Caco-2 (cell line): ENCODE data around the gene IL1RAPL2. TPM values are rescaled to one million over a fixed set of nuclear protein-coding genes. Genes with fewer than 3 reads are reported as not detected.

Source experiments
- Bru-seq: library from RNA; stranded (reverse); fragments of 400-500 nt; gene quantifications from one replicate; lab custom pipeline; 2021; lab: Mats Ljungman, UMichigan
- BruChase-seq, 2 experiments: library from RNA; stranded (reverse); fragments of 400-500 nt; gene quantifications; one replicate each; lab custom pipeline; 2021; lab: Mats Ljungman, UMichigan
- BruUV-seq: library from RNA; stranded (reverse); fragments of 400-500 nt; replicated peaks from 2 replicates; lab custom pipeline; 2021; lab: Mats Ljungman, UMichigan
- CTCF ChIA-PET: fragments of 300-600 bp; sonication (Branson Sonifier 250); formaldehyde crosslinking; loops from one replicate; lab custom pipeline; 2022; ENCODE audit warnings: antibody characterized with exemption; lab: Charles Lee
- POLR2A ChIA-PET: fragments of 300-600 bp; sonication (Branson Sonifier 250); formaldehyde crosslinking; loops from one replicate; lab custom pipeline; 2022; ENCODE audit warnings: antibody characterized with exemption; lab: Charles Lee
- DNase-seq, 2 experiments: peaks; one replicate each; pipeline versions ENCODE4 v3.0.0 to v3.0.0-alpha.2; 2020 to 2022
- H3K27me3 ChIP-seq: replicated peaks from 2 replicates; pipeline ENCODE4 v1.6.0; 2011; ENCODE audit warnings: low read length; ENCODE audit not compliant: control insufficient read depth, insufficient read depth
- H3K36me3 ChIP-seq: 2 replicates; pipeline ENCODE4 v1.5.1; 2011; ENCODE audit warnings: low read length; ENCODE audit not compliant: control insufficient read depth, insufficient read depth
- H3K4me1 ChIP-seq: fragments of 250-450 bp; sonication (Bioruptor Pico); 2 replicates; pipeline ENCODE4 v1.5.1; 2020; ENCODE audit warnings: mild to moderate bottlenecking
- H3K4me3 ChIP-seq: 2 replicates; pipeline ENCODE4 v1.5.1; 2011; ENCODE audit warnings: low read depth, mild to moderate bottlenecking, control low read depth, low read length
- H3K9me3 ChIP-seq: fragments of 250-450 bp; sonication (Bioruptor Pico); 2 replicates; pipeline ENCODE4 v1.5.1; 2020; ENCODE audit warnings: mild to moderate bottlenecking, moderate library complexity
- H3K27ac Mint-ChIP-seq: one replicate; pipeline ENCODE4 v1.8.0; 2022; ENCODE audit warnings: mixed read lengths; ENCODE audit not compliant: unreplicated experiment
- H3K27me3 Mint-ChIP-seq: one replicate; pipeline ENCODE4 v1.8.0; 2022; ENCODE audit warnings: mixed read lengths; ENCODE audit not compliant: insufficient read depth, unreplicated experiment
- H3K36me3 Mint-ChIP-seq: one replicate; pipeline ENCODE4 v1.8.0; 2022; ENCODE audit warnings: mild to moderate bottlenecking, mixed read lengths; ENCODE audit not compliant: insufficient read depth, unreplicated experiment
- H3K4me1 Mint-ChIP-seq: one replicate; pipeline ENCODE4 v1.8.0; 2022; ENCODE audit warnings: low read depth, mixed read lengths; ENCODE audit not compliant: unreplicated experiment
- H3K4me3 Mint-ChIP-seq: one replicate; pipeline ENCODE4 v1.8.0; 2022; ENCODE audit warnings: mild to moderate bottlenecking, moderate library complexity, mixed read lengths; ENCODE audit not compliant: unreplicated experiment
- H3K9me3 Mint-ChIP-seq: one replicate; pipeline ENCODE4 v1.8.0; 2022; ENCODE audit warnings: mixed read lengths; ENCODE audit not compliant: unreplicated experiment
- CTCF ChIP-seq, 2 experiments: fragments of 200-600 bp in 1 of 2; IDR thresholded peaks; 1 replicate in 1 of 2; 2 replicates in 1 of 2; pipeline versions ENCODE4 v1.5.1 to v1.8.0; 2011 to 2022; ENCODE audit warnings: antibody characterized with exemption in 1 of 2, control low read depth in 1 of 2, inconsistent platforms in 1 of 2, low read depth in 1 of 2, low read length in 1 of 2, mild to moderate bottlenecking in 1 of 2, moderate library complexity in 1 of 2; ENCODE audit not compliant: insufficient read depth in 1 of 2, severe bottlenecking in 1 of 2, unreplicated experiment in 1 of 2
- intact Hi-C: fragments of 100-400 bp; cut with micrococcal nuclease; formaldehyde crosslinking; loops from one replicate; pipeline ENCODE4 v1.10.0; 2022; ENCODE audit not compliant: unreplicated experiment
- long read RNA-seq: library from polyadenylated mRNA; stranded (forward); transcript quantifications from one replicate; pipeline ENCODE4 v2.0.0, GENCODE V29; 2022
- total RNA-seq: library from RNA; stranded (reverse); gene quantifications from 2 replicates; pipeline ENCODE4 v1.2.3, GENCODE V29; 2022

Gene IL1RAPL2
- total RNA-seq (not detected in 2 replicates), Bru-seq, nascent RNA (percentile 3 among the genes with signal in this experiment), BruChase-seq, experiment 1, labeled RNA remaining after a 2-hour chase (percentile 4 among the genes with signal in this experiment), BruChase-seq, experiment 2, labeled RNA remaining after a 6-hour chase (percentile 2 among the genes with signal in this experiment)
- long read RNA-seq = 0 reads

DNA sequence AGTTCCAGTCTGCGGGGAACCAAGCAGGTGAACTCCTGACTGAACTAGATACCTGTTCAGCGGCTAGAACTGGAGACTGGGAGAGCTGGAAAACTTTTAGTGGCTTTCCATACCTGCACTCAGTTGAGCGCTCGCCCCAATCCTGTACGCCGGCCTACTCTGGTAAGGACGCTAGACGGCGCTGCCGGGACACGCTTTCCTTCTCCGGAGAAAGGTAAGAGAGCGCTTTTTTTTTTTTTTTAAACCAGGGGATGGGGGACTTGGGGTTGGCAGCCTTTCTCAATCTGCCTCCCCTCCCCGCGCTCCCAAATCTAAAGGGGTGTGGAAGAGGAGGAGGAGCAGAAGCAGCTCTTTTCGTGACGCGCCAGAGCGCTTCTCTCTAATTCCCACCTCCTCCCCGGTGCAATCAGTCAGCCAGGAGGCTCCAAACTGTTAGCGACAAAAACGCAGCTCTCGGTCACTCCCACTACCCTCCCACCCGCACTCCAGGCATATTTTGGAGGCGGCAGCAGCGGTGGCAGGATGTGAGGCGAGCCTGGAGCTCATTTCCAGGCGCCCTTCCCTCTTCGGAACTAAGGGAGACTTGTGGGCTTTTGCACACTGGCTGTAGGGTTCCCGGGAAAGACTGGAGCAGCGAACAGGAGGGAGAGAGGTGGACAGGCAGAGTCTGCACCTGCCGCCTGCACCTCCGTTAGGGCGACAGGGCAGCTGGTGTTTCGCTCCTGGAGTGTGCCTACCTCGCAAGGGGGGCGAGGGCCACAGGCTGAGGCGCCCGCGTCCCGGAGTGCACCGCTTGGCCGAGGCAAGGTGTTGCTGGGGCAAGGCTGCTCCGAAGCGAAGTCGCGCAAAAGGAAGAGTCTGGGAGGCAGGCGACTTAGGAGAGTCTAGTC is at the start of gene IL1RAPL2:
TSS of gene IL1RAPL2 (plus strand) at position 409 of the 890 bp plus-strand sequence.
- intact Hi-C loops = no loop called here

GRCh38 chrX:104522386-104522785 is 43.6 kb upstream of the IL1RAPL2 start:
- Mint-ChIP-seq H3K27me3 (peaks cover 2% of the 10 kb centered on the region), H3K4me1 (no peaks in the 10 kb centered on the region), H3K36me3 (no peaks in the 10 kb centered on the region), H3K4me3 (no peak overlapping the region), H3K27ac (no peak overlapping the region), H3K9me3 (no peaks in the 10 kb centered on the region)
- no peak for TF ChIP-seq CTCF (IDR thresholded peaks at IDR 0.05; ENCODE audit: insufficient read depth in 1 of 2, low read depth in 1 of 2, low read length in 1 of 2, severe bottlenecking in 1 of 2, unreplicated experiment in 1 of 2)
- no peak overlapping the region for H3K4me3 ChIP-seq
- CTCF ChIA-PET = no interaction called here
- no TSS peak for BruUV-seq
- no peaks in the 10 kb centered on the region for H3K4me1 ChIP-seq
- no peak for DNase-seq
- no peaks in the 10 kb centered on the region for H3K27me3 ChIP-seq
- H3K36me3 ChIP-seq = no peaks in the 10 kb centered on the region
- intact Hi-C loops = no loop called here
- POLR2A ChIA-PET = no interaction called here
- no peaks in the 10 kb centered on the region for H3K9me3 ChIP-seq

More for the DNA sequence above, at the start of gene IL1RAPL2:
- H3K27me3 Mint-ChIP-seq = peaks cover 6% of the 10 kb centered on the region
- Histone ChIP-seq H3K9me3 (no peaks in the 10 kb centered on the region), H3K36me3 (no peaks in the 10 kb centered on the region), H3K27me3 (no peaks in the 10 kb centered on the region), H3K4me3 (no peak within 1 kb of the TSS), H3K4me1 (no peaks in the 10 kb centered on the region)
- POLR2A ChIA-PET = no interaction called here
- no peaks in the 10 kb centered on the region for H3K36me3 Mint-ChIP-seq
- BruUV-seq = no TSS peak
- H3K4me1 Mint-ChIP-seq = no peaks in the 10 kb centered on the region
- DNase-seq = no peak
- H3K27ac Mint-ChIP-seq = no peak within 1 kb of the TSS
- no peak within 1 kb of the TSS for H3K4me3 Mint-ChIP-seq
- CTCF ChIA-PET = no interaction called here
- no peaks in the 10 kb centered on the region for H3K9me3 Mint-ChIP-seq
- TF ChIP-seq CTCF (IDR thresholded peaks at IDR 0.05; ENCODE audit: insufficient read depth in 1 of 2, low read depth in 1 of 2, low read length in 1 of 2, severe bottlenecking in 1 of 2, unreplicated experiment in 1 of 2) = no peak

GRCh38 chrX:104523858-104524257 is 42.1 kb upstream of the IL1RAPL2 start:
- no TSS peak for BruUV-seq
- Mint-ChIP-seq H3K27me3 (peaks cover 2% of the 10 kb centered on the region), H3K9me3 (no peaks in the 10 kb centered on the region), H3K4me1 (no peaks in the 10 kb centered on the region), H3K36me3 (no peaks in the 10 kb centered on the region), H3K27ac (no peak overlapping the region), H3K4me3 (no peak overlapping the region)
- POLR2A ChIA-PET = no interaction called here
- no peak for TF ChIP-seq CTCF (IDR thresholded peaks at IDR 0.05; ENCODE audit: insufficient read depth in 1 of 2, low read depth in 1 of 2, low read length in 1 of 2, severe bottlenecking in 1 of 2, unreplicated experiment in 1 of 2)
- H3K4me3 ChIP-seq = no peak overlapping the region
- intact Hi-C loops = no loop called here
- H3K9me3 ChIP-seq = no peaks in the 10 kb centered on the region
- H3K27me3 ChIP-seq = no peaks in the 10 kb centered on the region
- H3K36me3 ChIP-seq = no peaks in the 10 kb centered on the region
- H3K4me1 ChIP-seq = no peaks in the 10 kb centered on the region
- DNase-seq = no peak
- CTCF ChIA-PET = no interaction called here
